IPS-NIHi7 (cell line): Measurements from ENCODE around the gene CSMD2.
"Not testable (repeated sequence)": the region's sequence is repeated elsewhere in the genome, so short reads cannot be mapped to it uniquely, and the experiment has no call there.

Experiments used
- DNase-seq: peaks from one replicate; pipeline ENCODE4 v3.0.0; 2012; ENCODE audit warnings: mixed read lengths; ENCODE audit errors: extremely low spot score

Gene CSMD2

GRCh38 chr1:34054920-34055319, 110.1 kb downstream of the CSMD2 start:
- DNase-seq, result no peak

- no peak for DNase-seq
Observed at GRCh38 chr1:34053660-34054059, 111.4 kb downstream of the CSMD2 start.

- DNase-seq, result no peak
Observed at GRCh38 chr1:34052565-34052964, 112.5 kb downstream of the CSMD2 start.

- DNase-seq, result no peak
Observed at GRCh38 chr1:34050709-34051485, 114.1 kb downstream of the CSMD2 start.

GRCh38 chr1:34049994-34050393, 115.0 kb downstream of the CSMD2 start:
- DNase-seq, result no peak

GRCh38 chr1:34049477-34049876, 115.6 kb downstream of the CSMD2 start:
- DNase-seq, result no peak

- no peak for DNase-seq
Observed at GRCh38 chr1:34037856-34038255, 127.2 kb downstream of the CSMD2 start.

- DNase-seq, result peak; percentile 64
Observed at GRCh38 chr1:34037109-34037508, 127.9 kb downstream of the CSMD2 start.

GRCh38 chr1:34034036-34034435, 131.0 kb downstream of the CSMD2 start:
- no peak for DNase-seq

- DNase-seq, result no peak
Observed at GRCh38 chr1:34029954-34030353, 135.1 kb downstream of the CSMD2 start.

- DNase-seq, result no peak
Observed at GRCh38 chr1:34029515-34029914, 135.5 kb downstream of the CSMD2 start.

- no peak for DNase-seq
Observed at GRCh38 chr1:34028381-34029055, 136.5 kb downstream of the CSMD2 start.

- no peak for DNase-seq
Observed at GRCh38 chr1:34025675-34026074, 139.4 kb downstream of the CSMD2 start.

- no peak for DNase-seq
Observed at GRCh38 chr1:34024485-34024884, 140.5 kb downstream of the CSMD2 start.

- DNase-seq, result peak; percentile 31
Observed at GRCh38 chr1:34019741-34020552, 145.1 kb downstream of the CSMD2 start.

GRCh38 chr1:34018285-34018684, 146.7 kb downstream of the CSMD2 start:
- no peak for DNase-seq

GRCh38 chr1:34016281-34016680, 148.7 kb downstream of the CSMD2 start:
- DNase-seq, result not testable (repeated sequence)

- DNase-seq, result peak; percentile 87
Observed at GRCh38 chr1:34013958-34014737, 150.9 kb downstream of the CSMD2 start.

- DNase-seq, result no peak
Observed at GRCh38 chr1:34013136-34013535, 151.9 kb downstream of the CSMD2 start.

GRCh38 chr1:34009340-34009985, 155.6 kb downstream of the CSMD2 start:
- no peak for DNase-seq

- DNase-seq, result no peak
Observed at GRCh38 chr1:34007760-34008159, 157.3 kb downstream of the CSMD2 start.
